Measurements from ENCODE around the gene FLACC1. TPM values are rescaled to one million over a fixed set of nuclear protein-coding genes. Genes with fewer than 3 reads are reported as not detected.

Gene FLACC1
- total and polyA plus RNA-seq, 2 of the 8 experiments (the other 6 are each of a cell fraction or from before 2014, with no cell fraction given): 0.58 TPM; not detected in 1

DNA sequence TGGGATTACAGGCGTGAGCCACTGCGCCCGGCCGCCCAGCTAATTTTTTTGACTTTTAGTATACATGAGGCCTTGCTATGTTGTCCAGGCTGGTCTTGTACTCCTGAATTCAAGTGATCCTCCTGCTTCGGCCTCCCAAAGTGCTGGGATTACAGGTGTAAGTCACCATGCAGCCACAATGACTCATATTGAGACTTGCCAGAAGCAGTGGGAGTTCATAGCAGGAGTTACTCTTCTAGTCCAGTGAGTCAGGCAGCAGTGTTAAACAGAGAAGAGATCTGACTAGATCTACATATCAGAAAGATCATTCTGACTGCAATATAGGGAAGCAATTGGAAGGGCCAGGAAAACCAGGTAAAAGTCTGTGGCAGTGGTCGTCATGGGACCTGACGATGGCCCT lies 1.5 kb upstream of the FLACC1 start (continued):
- TF ChIP-seq PHF8 (conservative IDR thresholded peaks at IDR 0.05; ENCODE audit: low read depth, low read length) (no peak), CHD2 (IDR thresholded peaks at IDR 0.05; ENCODE audit: low read length) (no peak), MAFK (IDR thresholded peaks at IDR 0.05; ENCODE audit: low read depth, low read length) (no peak)

Measured in H1 (cell line).